Mucosa of rectum (tissue), 2 donors: Measurements from ENCODE around the gene DOK5.
"Not testable (repeated sequence)": the region's sequence is repeated elsewhere in the genome, so short reads cannot be mapped to it uniquely, and the experiment has no call there.

Source experiments
- H3K27ac ChIP-seq, 2 donors: one replicate each; pipeline ENCODE4 v1.7.0; 2013; ENCODE audit warnings: inconsistent platforms in 2 of 2, low read depth in 2 of 2, low read length in 2 of 2
- H3K27me3 ChIP-seq, 2 donors: one replicate each; pipeline ENCODE4 v1.7.0; 2013; ENCODE audit warnings: low read length in 2 of 2; ENCODE audit not compliant: control insufficient read depth in 2 of 2, insufficient read depth in 2 of 2
- H3K36me3 ChIP-seq, 2 donors: one replicate each; pipeline ENCODE4 v1.7.0; 2013; ENCODE audit warnings: low read length in 2 of 2; ENCODE audit not compliant: control insufficient read depth in 2 of 2, insufficient read depth in 2 of 2
- H3K4me1 ChIP-seq, 2 donors: one replicate each; pipeline ENCODE4 v1.7.0; 2013; ENCODE audit warnings: low read length in 2 of 2, mild to moderate bottlenecking in 1 of 2; ENCODE audit not compliant: control insufficient read depth in 2 of 2, insufficient read depth in 2 of 2
- H3K4me3 ChIP-seq, 2 donors: one replicate each; pipeline ENCODE4 v1.7.0; 2013; ENCODE audit warnings: low read length in 2 of 2
- H3K9ac ChIP-seq, 2 donors: one replicate each; pipeline ENCODE4 v1.7.0; 2013; ENCODE audit warnings: low read length in 2 of 2, low read depth in 1 of 2, mild to moderate bottlenecking in 1 of 2
- H3K9me3 ChIP-seq, 2 donors: one replicate each; pipeline ENCODE4 v1.7.0; 2013; ENCODE audit warnings: low read length in 2 of 2; ENCODE audit not compliant: control insufficient read depth in 2 of 2
- donor health status: healthy.
- donor health status: Normal muscosa, but diverticular disease.

The DOK5 gene

GRCh38 chr20:54479138-54479906, 3.9 kb downstream of the DOK5 start:
- H3K36me3 ChIP-seq: no peaks in the 10 kb centered on the region
- H3K9me3 ChIP-seq: no peaks in the 10 kb centered on the region
- peaks cover 0 to 4% of the 10 kb centered on the region in 2 donors for H3K4me1 ChIP-seq
- no peak overlapping the region for H3K4me3 ChIP-seq
- peaks cover 6 to 7% of the 10 kb centered on the region in 2 donors for H3K27me3 ChIP-seq
- no peak overlapping the region for H3K9ac ChIP-seq
- no peak overlapping the region for H3K27ac ChIP-seq

- not testable (repeated sequence) for H3K4me1 ChIP-seq, H3K36me3 ChIP-seq, H3K4me3 ChIP-seq, H3K9ac ChIP-seq, H3K9me3 ChIP-seq, H3K27me3 ChIP-seq, H3K27ac ChIP-seq
These were observed 4.5 kb downstream of the DOK5 start for GRCh38 chr20:54479937-54480336.

GRCh38 chr20:54481442-54481841, 6.0 kb downstream of the DOK5 start:
- no peak overlapping the region for H3K27ac ChIP-seq
- H3K27me3 ChIP-seq: peaks cover 0 to 4% of the 10 kb centered on the region in 2 donors
- no peaks in the 10 kb centered on the region for H3K36me3 ChIP-seq
- H3K9me3 ChIP-seq: no peaks in the 10 kb centered on the region
- H3K4me3 ChIP-seq: no peak overlapping the region
- H3K4me1 ChIP-seq: peaks cover 0 to 2% of the 10 kb centered on the region in 2 donors
- H3K9ac ChIP-seq: no peak overlapping the region

GRCh38 chr20:54485631-54486030, 10.2 kb downstream of the DOK5 start:
- Histone ChIP-seq H3K9ac (no peak overlapping the region), H3K36me3 (no peaks in the 10 kb centered on the region), H3K27ac (no peak overlapping the region), H3K27me3 (no peaks in the 10 kb centered on the region), H3K4me1 (no peaks in the 10 kb centered on the region), H3K4me3 (no peak overlapping the region), H3K9me3 (no peaks in the 10 kb centered on the region)

GRCh38 chr20:54486585-54486984, 11.2 kb downstream of the DOK5 start:
- H3K36me3 ChIP-seq: no peaks in the 10 kb centered on the region
- H3K9me3 ChIP-seq: no peaks in the 10 kb centered on the region
- no peaks in the 10 kb centered on the region for H3K4me1 ChIP-seq
- H3K9ac ChIP-seq: no peak overlapping the region
- no peak overlapping the region for H3K4me3 ChIP-seq
- H3K27ac ChIP-seq: no peak overlapping the region
- no peaks in the 10 kb centered on the region for H3K27me3 ChIP-seq

GRCh38 chr20:54488442-54488841, 13.0 kb downstream of the DOK5 start:
- Histone ChIP-seq H3K36me3 (no peaks in the 10 kb centered on the region), H3K4me3 (no peak overlapping the region), H3K4me1 (no peaks in the 10 kb centered on the region), H3K27me3 (no peaks in the 10 kb centered on the region), H3K27ac (no peak overlapping the region), H3K9ac (no peak overlapping the region), H3K9me3 (no peaks in the 10 kb centered on the region)

- no peaks in the 10 kb centered on the region for H3K4me1 ChIP-seq
- no peaks in the 10 kb centered on the region for H3K9me3 ChIP-seq
- no peaks in the 10 kb centered on the region for H3K27me3 ChIP-seq
- no peaks in the 10 kb centered on the region for H3K36me3 ChIP-seq
- no peak overlapping the region for H3K4me3 ChIP-seq
- no peak overlapping the region for H3K9ac ChIP-seq
- no peak overlapping the region for H3K27ac ChIP-seq
These were observed 16.1 kb downstream of the DOK5 start for GRCh38 chr20:54491506-54491905.

- no peaks in the 10 kb centered on the region for H3K9me3 ChIP-seq
- H3K4me1 ChIP-seq: no peaks in the 10 kb centered on the region
- no peak overlapping the region for H3K4me3 ChIP-seq
- no peak overlapping the region for H3K27ac ChIP-seq
- H3K27me3 ChIP-seq: no peaks in the 10 kb centered on the region
- H3K36me3 ChIP-seq: no peaks in the 10 kb centered on the region
- no peak overlapping the region for H3K9ac ChIP-seq
These were observed 19.1 kb downstream of the DOK5 start for GRCh38 chr20:54494303-54495006.

GRCh38 chr20:54497931-54498718, 22.7 kb downstream of the DOK5 start:
- no peak overlapping the region for H3K9ac ChIP-seq
- no peaks in the 10 kb centered on the region for H3K4me1 ChIP-seq
- H3K27me3 ChIP-seq: no peaks in the 10 kb centered on the region
- H3K4me3 ChIP-seq: no peak overlapping the region
- no peaks in the 10 kb centered on the region for H3K9me3 ChIP-seq
- no peak overlapping the region for H3K27ac ChIP-seq
- H3K36me3 ChIP-seq: no peaks in the 10 kb centered on the region

- H3K9ac ChIP-seq: no peak overlapping the region
- no peaks in the 10 kb centered on the region for H3K36me3 ChIP-seq
- no peak overlapping the region for H3K4me3 ChIP-seq
- no peak overlapping the region for H3K27ac ChIP-seq
- H3K4me1 ChIP-seq: no peaks in the 10 kb centered on the region
- no peaks in the 10 kb centered on the region for H3K9me3 ChIP-seq
- H3K27me3 ChIP-seq: no peaks in the 10 kb centered on the region
These were observed 23.7 kb downstream of the DOK5 start for GRCh38 chr20:54499111-54499510.
